Lung (tissue), 12 donors: Measurements from ENCODE around the gene LSM14A. TPM values are rescaled to one million over a fixed set of nuclear protein-coding genes. Genes with fewer than 3 reads are reported as not detected.

Experiments used
- ATAC-seq: fragments of 200-7000 bp; cut with Tn5 transposase; one replicate; pipeline ENCODE4 v1.9.1; 2020; ENCODE audit warnings: moderate number of reproducible peaks; ENCODE audit not compliant: insufficient read depth, low FRiP score
- DNase-seq, 3 donors: peaks; one replicate each; pipeline ENCODE4 v3.0.0-alpha.2; 2013 to 2017
- H3K27ac ChIP-seq, 2 donors: one replicate each; pipeline ENCODE4 v1.5.1; 2013; ENCODE audit warnings: mild to moderate bottlenecking in 2 of 2, moderate library complexity in 2 of 2, control low read depth in 1 of 2, inconsistent platforms in 1 of 2, low read depth in 1 of 2, low read length in 1 of 2
- H3K27me3 ChIP-seq, 3 donors: one replicate each; pipeline ENCODE4 v1.5.1; 2013; ENCODE audit warnings: low read length in 2 of 3; ENCODE audit not compliant: control insufficient read depth in 3 of 3, insufficient read depth in 3 of 3
- H3K36me3 ChIP-seq, 4 donors: one replicate each; pipeline ENCODE4 v1.5.1; 2013; ENCODE audit warnings: low read length in 4 of 4, mild to moderate bottlenecking in 1 of 4, moderate library complexity in 1 of 4; ENCODE audit not compliant: control insufficient read depth in 4 of 4, insufficient read depth in 4 of 4
- H3K4me1 ChIP-seq, 5 donors: one replicate each; pipeline ENCODE4 v1.5.1; 2013; ENCODE audit warnings: low read length in 5 of 5, mild to moderate bottlenecking in 2 of 5, moderate library complexity in 1 of 5; ENCODE audit not compliant: control insufficient read depth in 5 of 5, insufficient read depth in 5 of 5
- H3K4me3 ChIP-seq: one replicate; pipeline ENCODE4 v1.5.1; 2013; ENCODE audit warnings: mild to moderate bottlenecking, control low read depth, moderate library complexity
- H3K9ac ChIP-seq, 2 donors: one replicate each; pipeline ENCODE4 v1.5.1; 2013; ENCODE audit warnings: low read length in 2 of 2, control low read depth in 1 of 2; ENCODE audit not compliant: insufficient read depth in 1 of 2
- H3K9me3 ChIP-seq, 4 donors: one replicate each; pipeline ENCODE4 v1.5.1; 2013; ENCODE audit warnings: low read length in 3 of 4, mild to moderate bottlenecking in 1 of 4, moderate library complexity in 1 of 4; ENCODE audit not compliant: control insufficient read depth in 4 of 4, insufficient read depth in 3 of 4
- CTCF ChIP-seq: IDR thresholded peaks from 2 replicates; pipeline ENCODE4 v1.5.1; 2012; ENCODE audit warnings: mild to moderate bottlenecking; ENCODE audit errors: control extremely low read depth, extremely low read depth
- WGBS, 2 donors: extraction: QIAGEN DNeasy Blood & Tissue Kit; methylation state at CpG; one replicate each; pipeline ENCODE4 v1.1.7; 2013; 5-methylcytosine and 5-hydroxymethylcytosine counted together
- polyA plus RNA-seq, 2 donors: library from polyadenylated mRNA; stranded (reverse); fragments of 200-250 nt; gene quantifications; one replicate each; pipeline ENCODE4 v1.2.1, GENCODE V29; 2013
- total RNA-seq, 2 donors: library from RNA; depleted of rRNA in 1 of 2; stranded (reverse); fragments of >200 nt in 1 of 2; gene quantifications; one replicate each; pipeline ENCODE4 v1.2.1, GENCODE V29; 2014 to 2021
- donor health status: control.
- donor health status: control.
- donor health status: Bipolar disorder and iron deficiency.
- donor health status: healthy.
- donor health status: DM: yes; HTN: yes; CAD: no.

Gene LSM14A
- total and polyA plus RNA-seq, 4 donors = 52.9 to 153 (median 83.5) TPM

- H3K4me3 ChIP-seq = no peak overlapping the region
- H3K36me3 ChIP-seq = peaks cover 0 to 2% (median 0%) of the 10 kb centered on the region in 4 donors
- TF ChIP-seq CTCF = no peak
- no peak overlapping the region for H3K9ac ChIP-seq
- H3K27ac ChIP-seq = peak overlapping the region; percentile 26 to 88
- ATAC-seq (no peak), DNase-seq (peak in 1 of 3 donors; percentile 26)
- 40 to 56% methylated on average over 8 of the region's 8 CpGs for WGBS, 2 donors
- no peaks in the 10 kb centered on the region for H3K9me3 ChIP-seq
- H3K27me3 ChIP-seq = no peaks in the 10 kb centered on the region
- H3K4me1 ChIP-seq = peaks cover 1 to 17% (median 8%) of the 10 kb centered on the region in 5 donors
Observed at GRCh38 chr19:34269081-34269480, 96.8 kb downstream of the LSM14A start.

GRCh38 chr19:34269489-34269888, 97.2 kb downstream of the LSM14A start:
- H3K9ac ChIP-seq = peak overlapping the region in 1 of 2 donors; percentile 31
- no peaks in the 10 kb centered on the region for H3K9me3 ChIP-seq
- H3K4me1 ChIP-seq = peaks cover 3 to 17% (median 8%) of the 10 kb centered on the region in 5 donors
- WGBS, 2 donors = 18 to 33% methylated on average over 2 of the region's 2 CpGs
- H3K36me3 ChIP-seq = peaks cover 0 to 2% (median 0%) of the 10 kb centered on the region in 4 donors
- ATAC-seq (no peak), DNase-seq (no peak)
- no peak for TF ChIP-seq CTCF
- H3K27ac ChIP-seq = peak overlapping the region; percentile 76 to 88
- no peak overlapping the region for H3K4me3 ChIP-seq
- no peaks in the 10 kb centered on the region for H3K27me3 ChIP-seq

GRCh38 chr19:34269968-34270621, 97.8 kb downstream of the LSM14A start:
- Histone ChIP-seq H3K36me3 (peaks cover 0 to 2% (median 0%) of the 10 kb centered on the region in 4 donors), H3K4me1 (peaks cover 4 to 17% (median 8%) of the 10 kb centered on the region in 5 donors), H3K9ac (peak overlapping the region in 1 of 2 donors; percentile 31), H3K27me3 (no peaks in the 10 kb centered on the region), H3K27ac (peak overlapping the region; percentile 76 to 88), H3K9me3 (no peaks in the 10 kb centered on the region), H3K4me3 (no peak overlapping the region)
- peak; percentile 45 to 75 (median 58) for DNase-seq
- peak; percentile 70 for ATAC-seq
- no peak for TF ChIP-seq CTCF
- WGBS, 2 donors = 5 to 30% methylated on average over 5 of the region's 5 CpGs

- WGBS, 2 donors = 86 to 90% methylated on average over 4 of the region's 4 CpGs
- Histone ChIP-seq H3K4me1 (peaks cover 4 to 17% (median 11%) of the 10 kb centered on the region in 5 donors), H3K27ac (no peak overlapping the region)
Observed at GRCh38 chr19:34273121-34273520, 100.8 kb downstream of the LSM14A start.

More at GRCh38 chr19:34273121-34273520, 100.8 kb downstream of the LSM14A start:
- Histone ChIP-seq H3K36me3 (peaks cover 0 to 2% (median 0%) of the 10 kb centered on the region in 4 donors), H3K27me3 (no peaks in the 10 kb centered on the region), H3K9me3 (no peaks in the 10 kb centered on the region), H3K4me3 (no peak overlapping the region), H3K9ac (no peak overlapping the region)
- ATAC-seq (no peak), DNase-seq (no peak)
- TF ChIP-seq CTCF = no peak
